C4-2B (cell line): ENCODE results near the gene TANC1.

Source experiments
- ZFX ChIP-seq: fragments of 450-650 bp; IDR thresholded peaks from 2 replicates; pipeline ENCODE4 v1.6.1; 2017
- TF ChIP-seq, protein P1 (sequence below): fragments of 450-650 bp; conservative IDR thresholded peaks from 2 replicates; pipeline ENCODE4 v1.5.1; 2017; ENCODE audit warnings: mild to moderate bottlenecking

DNA sequence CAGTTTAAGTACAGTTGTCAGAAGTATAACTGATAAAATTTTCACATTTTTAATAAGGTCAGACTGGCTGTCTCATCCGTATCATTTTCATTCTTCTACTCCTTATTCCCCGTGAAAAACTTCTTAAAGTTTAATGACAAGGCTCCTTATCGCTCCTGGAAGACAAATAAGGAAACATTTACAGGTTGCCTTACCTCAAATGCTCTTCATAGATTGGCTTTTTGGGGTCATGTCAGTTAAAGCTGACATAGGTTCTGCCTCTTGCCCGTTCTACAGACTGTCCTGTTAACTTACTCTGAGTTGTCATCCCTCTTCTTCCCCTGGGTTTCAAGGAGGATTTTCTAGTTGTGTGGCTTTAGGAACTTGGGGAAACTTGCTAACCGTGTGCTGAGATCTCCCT is 75.3 kb downstream of the TANC1 start:
- TF ChIP-seq, protein P1, sequence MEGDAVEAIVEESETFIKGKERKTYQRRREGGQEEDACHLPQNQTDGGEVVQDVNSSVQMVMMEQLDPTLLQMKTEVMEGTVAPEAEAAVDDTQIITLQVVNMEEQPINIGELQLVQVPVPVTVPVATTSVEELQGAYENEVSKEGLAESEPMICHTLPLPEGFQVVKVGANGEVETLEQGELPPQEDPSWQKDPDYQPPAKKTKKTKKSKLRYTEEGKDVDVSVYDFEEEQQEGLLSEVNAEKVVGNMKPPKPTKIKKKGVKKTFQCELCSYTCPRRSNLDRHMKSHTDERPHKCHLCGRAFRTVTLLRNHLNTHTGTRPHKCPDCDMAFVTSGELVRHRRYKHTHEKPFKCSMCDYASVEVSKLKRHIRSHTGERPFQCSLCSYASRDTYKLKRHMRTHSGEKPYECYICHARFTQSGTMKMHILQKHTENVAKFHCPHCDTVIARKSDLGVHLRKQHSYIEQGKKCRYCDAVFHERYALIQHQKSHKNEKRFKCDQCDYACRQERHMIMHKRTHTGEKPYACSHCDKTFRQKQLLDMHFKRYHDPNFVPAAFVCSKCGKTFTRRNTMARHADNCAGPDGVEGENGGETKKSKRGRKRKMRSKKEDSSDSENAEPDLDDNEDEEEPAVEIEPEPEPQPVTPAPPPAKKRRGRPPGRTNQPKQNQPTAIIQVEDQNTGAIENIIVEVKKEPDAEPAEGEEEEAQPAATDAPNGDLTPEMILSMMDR, result no peak
- no peak for TF ChIP-seq ZFX
